ENCODE results near the gene SLC4A1.

Gene SLC4A1

DNA sequence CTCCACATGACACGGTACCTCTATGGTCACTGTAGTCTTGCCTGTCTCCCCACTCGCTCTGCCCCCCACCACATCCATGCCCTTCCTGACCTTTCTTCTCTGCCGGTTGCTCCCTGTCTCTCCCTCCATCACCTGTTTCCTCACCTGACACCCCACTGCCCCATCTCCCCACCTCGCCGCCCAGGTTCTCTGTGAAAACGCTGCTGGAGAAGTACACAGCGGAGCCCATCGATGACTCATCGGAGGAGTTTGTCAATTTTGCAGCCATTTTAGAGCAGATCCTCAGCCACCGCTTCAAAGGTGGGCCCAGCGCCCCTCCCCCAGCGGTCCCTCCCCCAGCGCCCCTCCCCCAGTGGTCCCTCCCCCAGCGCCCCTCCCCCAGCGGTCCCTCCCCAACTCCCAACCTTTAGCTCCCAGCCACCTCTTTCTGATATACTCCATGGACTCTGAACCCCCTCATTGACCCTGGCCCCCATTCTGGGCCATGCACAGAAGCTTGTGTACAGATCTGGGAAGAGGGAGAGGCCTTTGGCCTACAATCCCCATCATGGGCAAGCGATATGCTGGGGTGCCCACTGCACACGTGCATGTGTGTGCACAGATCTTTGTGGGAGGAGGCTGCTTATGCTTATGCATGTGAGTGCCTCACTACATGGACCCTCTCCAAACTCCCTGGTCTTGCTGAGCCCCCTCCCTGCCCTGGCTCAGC lies 44.6 kb upstream of the SLC4A1 start:
- Histone ChIP-seq H3K4me3 (ENCODE audit: low read length) (no peak overlapping the region), H3K36me3 (replicated peaks; ENCODE audit: insufficient read depth, low read length) (no peaks in the 10 kb centered on the region), H4K20me1 (ENCODE audit: insufficient read depth, low read length) (no peaks in the 10 kb centered on the region), H3K9me2 (replicated peaks; ENCODE audit: insufficient read depth, low read length) (no peaks in the 10 kb centered on the region), H3K9me3 (replicated peaks; ENCODE audit: insufficient read depth, low read length) (no peaks in the 10 kb centered on the region), H3K79me2 (ENCODE audit: low read length) (no peaks in the 10 kb centered on the region), H3K27me3 (replicated peaks; ENCODE audit: insufficient read depth, low read length) (peaks cover 55% of the 10 kb centered on the region), H3K27ac (ENCODE audit: low read length) (no peak overlapping the region), H3K4me1 (ENCODE audit: low read length) (no peaks in the 10 kb centered on the region), H3F3A (ENCODE audit: insufficient read depth, low read length) (no peaks in the 10 kb centered on the region), H2AFZ (ENCODE audit: low read length) (no peak overlapping the region), H3K4me2 (ENCODE audit: low read depth, low read length) (no peak overlapping the region), H3K9ac (ENCODE audit: low read length) (no peak overlapping the region)
- no peak for DNase-seq
- TF ChIP-seq EZH2phosphoT487 (IDR thresholded peaks at IDR 0.05; ENCODE audit: low read length) (no peak), EZH2 (optimal IDR thresholded peaks at IDR 0.05; ENCODE audit: low read depth, low read length) (no peak)
- TF ChIP-seq, protein P1, sequence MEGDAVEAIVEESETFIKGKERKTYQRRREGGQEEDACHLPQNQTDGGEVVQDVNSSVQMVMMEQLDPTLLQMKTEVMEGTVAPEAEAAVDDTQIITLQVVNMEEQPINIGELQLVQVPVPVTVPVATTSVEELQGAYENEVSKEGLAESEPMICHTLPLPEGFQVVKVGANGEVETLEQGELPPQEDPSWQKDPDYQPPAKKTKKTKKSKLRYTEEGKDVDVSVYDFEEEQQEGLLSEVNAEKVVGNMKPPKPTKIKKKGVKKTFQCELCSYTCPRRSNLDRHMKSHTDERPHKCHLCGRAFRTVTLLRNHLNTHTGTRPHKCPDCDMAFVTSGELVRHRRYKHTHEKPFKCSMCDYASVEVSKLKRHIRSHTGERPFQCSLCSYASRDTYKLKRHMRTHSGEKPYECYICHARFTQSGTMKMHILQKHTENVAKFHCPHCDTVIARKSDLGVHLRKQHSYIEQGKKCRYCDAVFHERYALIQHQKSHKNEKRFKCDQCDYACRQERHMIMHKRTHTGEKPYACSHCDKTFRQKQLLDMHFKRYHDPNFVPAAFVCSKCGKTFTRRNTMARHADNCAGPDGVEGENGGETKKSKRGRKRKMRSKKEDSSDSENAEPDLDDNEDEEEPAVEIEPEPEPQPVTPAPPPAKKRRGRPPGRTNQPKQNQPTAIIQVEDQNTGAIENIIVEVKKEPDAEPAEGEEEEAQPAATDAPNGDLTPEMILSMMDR (IDR thresholded peaks at IDR 0.05; ENCODE audit: low read length) = no peak

DNA sequence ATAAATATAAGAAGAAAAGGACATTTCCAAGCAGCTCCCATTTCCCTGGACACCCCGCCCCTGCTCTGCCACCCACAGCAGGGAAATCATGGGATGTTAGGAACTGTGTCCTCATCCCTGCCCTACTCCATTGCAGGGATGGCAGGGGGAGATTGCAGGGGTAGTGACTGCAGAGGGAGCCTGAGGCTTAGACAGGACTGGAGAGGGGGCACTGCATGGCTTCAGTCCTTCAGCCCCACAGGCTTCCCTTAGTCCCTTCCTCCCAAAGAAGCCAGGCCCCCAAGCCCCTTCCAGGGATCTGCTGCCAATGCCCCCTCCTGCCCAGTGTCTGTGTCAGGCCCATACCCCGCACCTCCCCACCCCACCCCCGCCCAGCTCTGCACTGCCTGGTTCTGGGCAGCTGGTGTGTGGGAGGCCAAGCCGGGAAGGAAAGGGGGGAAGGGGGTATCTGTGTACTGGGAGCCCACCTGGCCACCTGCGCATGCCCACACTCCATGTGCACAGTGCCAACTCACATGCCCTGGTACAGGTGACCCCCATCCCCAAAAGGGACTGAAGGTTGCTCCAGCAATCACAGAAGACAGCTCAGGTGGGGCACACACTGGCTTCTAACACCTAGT lies 43.7 kb upstream of the SLC4A1 start:
- DNase-seq = no peak
- TF ChIP-seq EZH2 (optimal IDR thresholded peaks at IDR 0.05; ENCODE audit: low read depth, low read length) = no peak
- TF ChIP-seq EZH2phosphoT487 (IDR thresholded peaks at IDR 0.05; ENCODE audit: low read length) = no peak
- TF ChIP-seq, protein P1 (IDR thresholded peaks at IDR 0.05; ENCODE audit: low read length) = no peak
- Histone ChIP-seq H3K4me1 (ENCODE audit: low read length) (no peaks in the 10 kb centered on the region), H4K20me1 (ENCODE audit: insufficient read depth, low read length) (no peaks in the 10 kb centered on the region), H3K27ac (ENCODE audit: low read length) (no peak overlapping the region), H3K27me3 (replicated peaks; ENCODE audit: insufficient read depth, low read length) (peaks cover 61% of the 10 kb centered on the region), H3K36me3 (replicated peaks; ENCODE audit: insufficient read depth, low read length) (no peaks in the 10 kb centered on the region), H3F3A (ENCODE audit: insufficient read depth, low read length) (no peaks in the 10 kb centered on the region), H3K4me2 (ENCODE audit: low read depth, low read length) (no peak overlapping the region), H3K9me3 (replicated peaks; ENCODE audit: insufficient read depth, low read length) (no peaks in the 10 kb centered on the region), H3K79me2 (ENCODE audit: low read length) (no peaks in the 10 kb centered on the region), H3K9me2 (replicated peaks; ENCODE audit: insufficient read depth, low read length) (no peaks in the 10 kb centered on the region), H3K9ac (ENCODE audit: low read length) (no peak overlapping the region), H3K4me3 (ENCODE audit: low read length) (no peak overlapping the region), H2AFZ (ENCODE audit: low read length) (no peak overlapping the region)

- Histone ChIP-seq H3K9me2 (replicated peaks; ENCODE audit: insufficient read depth, low read length) (no peaks in the 10 kb centered on the region), H2AFZ (ENCODE audit: low read length) (no peak overlapping the region), H3K36me3 (replicated peaks; ENCODE audit: insufficient read depth, low read length) (no peaks in the 10 kb centered on the region), H3K9ac (ENCODE audit: low read length) (no peak overlapping the region), H3K27me3 (replicated peaks; ENCODE audit: insufficient read depth, low read length) (peaks cover 58% of the 10 kb centered on the region), H3K9me3 (replicated peaks; ENCODE audit: insufficient read depth, low read length) (no peaks in the 10 kb centered on the region), H3K4me3 (ENCODE audit: low read length) (no peak overlapping the region), H3K27ac (ENCODE audit: low read length) (no peak overlapping the region), H3K79me2 (ENCODE audit: low read length) (no peaks in the 10 kb centered on the region), H4K20me1 (ENCODE audit: insufficient read depth, low read length) (no peaks in the 10 kb centered on the region), H3K4me1 (ENCODE audit: low read length) (no peaks in the 10 kb centered on the region), H3K4me2 (ENCODE audit: low read depth, low read length) (no peak overlapping the region), H3F3A (ENCODE audit: insufficient read depth, low read length) (no peaks in the 10 kb centered on the region)
- TF ChIP-seq, protein P1 (IDR thresholded peaks at IDR 0.05; ENCODE audit: low read length) = no peak
- TF ChIP-seq EZH2phosphoT487 (IDR thresholded peaks at IDR 0.05; ENCODE audit: low read length) = no peak
- TF ChIP-seq EZH2 (optimal IDR thresholded peaks at IDR 0.05; ENCODE audit: low read depth, low read length) = no peak
- DNase-seq = no peak
Measured at GRCh38 chr17:44310609-44311376, 42.9 kb upstream of the SLC4A1 start.

Measured in MM.1S (cell line).